PC-3 (cell line): ENCODE measurements around the gene NUAK1. TPM values are rescaled to one million over a fixed set of nuclear protein-coding genes. Genes with fewer than 3 reads are reported as not detected.
A peak's percentile ranks its signal among the peaks of the same experiment; 100 is the strongest.

Source experiments
- ATAC-seq: fragments of 200-7000 bp; cut with Tn5 transposase; 2 replicates; pipeline ENCODE4 v1.9.1; 2020; ENCODE audit warnings: mild to moderate bottlenecking, moderate library complexity
- BruUV-seq: library from RNA; stranded (reverse); fragments of 400-500 nt; replicated peaks from 2 replicates; lab custom pipeline; 2021; lab: Mats Ljungman, UMichigan
- CTCF ChIA-PET: fragments of 300-600 bp; sonication (Branson Sonifier 250); formaldehyde crosslinking; loops from one replicate; lab custom pipeline; 2022; ENCODE audit warnings: antibody characterized with exemption; lab: Charles Lee
- POLR2A ChIA-PET: fragments of 300-600 bp; sonication (Branson Sonifier 250); formaldehyde crosslinking; loops from one replicate; lab custom pipeline; 2022; ENCODE audit warnings: antibody characterized with exemption; ENCODE audit not compliant: unreplicated experiment; lab: Charles Lee
- DNase-seq: peaks from one replicate; pipeline ENCODE4 v3.0.0-alpha.2; 2015
- H2AFZ ChIP-seq: fragments of 300-600 bp; sonication (generic); 2 replicates; pipeline ENCODE4 v1.6.0; 2016; ENCODE audit warnings: antibody characterized with exemption, low read length
- H3F3A ChIP-seq: fragments of 300-600 bp; sonication (generic); one replicate; pipeline ENCODE4 v1.6.0; 2017; ENCODE audit warnings: antibody characterized with exemption, low read length, control low read depth, mild to moderate bottlenecking; ENCODE audit not compliant: unreplicated experiment
- H3K27ac ChIP-seq: fragments of 300-600 bp; sonication (generic); 2 replicates; pipeline ENCODE4 v1.5.1; 2016; ENCODE audit warnings: mild to moderate bottlenecking, low read length
- H3K27me3 ChIP-seq: fragments of 300-600 bp; sonication (generic); 2 replicates; pipeline ENCODE4 v1.6.1; 2016; ENCODE audit warnings: low read length, mixed read lengths
- H3K36me3 ChIP-seq: fragments of 300-600 bp; sonication (generic); 2 replicates; pipeline ENCODE4 v1.6.1; 2016; ENCODE audit warnings: low read depth, mixed run types, low read length, mixed read lengths
- H3K4me1 ChIP-seq: fragments of 300-600 bp; sonication (generic); 2 replicates; pipeline ENCODE4 v1.5.1; 2016; ENCODE audit warnings: low read length; ENCODE audit not compliant: insufficient read depth
- H3K4me2 ChIP-seq: fragments of 300-600 bp; sonication (generic); 2 replicates; pipeline ENCODE4 v1.6.0; 2016; ENCODE audit warnings: low read length
- H3K4me3 ChIP-seq: fragments of 300-600 bp; sonication (generic); 2 replicates; pipeline ENCODE4 v1.5.1; 2016; ENCODE audit warnings: mild to moderate bottlenecking, low read length, mixed read lengths
- H3K79me2 ChIP-seq: fragments of 300-600 bp; sonication (generic); 2 replicates; pipeline ENCODE4 v1.6.1; 2017; ENCODE audit warnings: low read length, mixed read lengths
- H3K9ac ChIP-seq: fragments of 300-600 bp; sonication (generic); 2 replicates; pipeline ENCODE4 v1.6.0; 2016; ENCODE audit warnings: mild to moderate bottlenecking, low read length
- H3K9me2 ChIP-seq: fragments of 300-600 bp; sonication (generic); replicated peaks from 2 replicates; pipeline ENCODE4 v1.6.1; 2016; ENCODE audit warnings: mixed run types, low read length, mixed read lengths
- H3K9me3 ChIP-seq: fragments of 300-600 bp; sonication (generic); 2 replicates; pipeline ENCODE4 v1.6.1; 2016; ENCODE audit warnings: low read length, mixed read lengths
- H4K20me1 ChIP-seq: fragments of 300-600 bp; sonication (generic); 2 replicates; pipeline ENCODE4 v1.6.1; 2016; ENCODE audit warnings: low read length, mixed read lengths
- EZH2 ChIP-seq: fragments of 300-600 bp; sonication (generic); IDR thresholded peaks from one replicate; pipeline ENCODE4 v1.6.1; 2017; ENCODE audit warnings: antibody characterized with exemption, mild to moderate bottlenecking, low read length; ENCODE audit not compliant: unreplicated experiment
- EZH2phosphoT487 ChIP-seq: fragments of 300-600 bp; sonication (generic); IDR thresholded peaks from 2 replicates; pipeline ENCODE4 v1.6.1; 2018; ENCODE audit warnings: mild to moderate bottlenecking, antibody characterized with exemption, low read length, borderline replicate concordance
- intact Hi-C: fragments of 100-400 bp; cut with micrococcal nuclease; formaldehyde crosslinking; loops from 2 replicates; pipeline ENCODE4 v1.9.0; 2023
- total RNA-seq: library from RNA; depleted of rRNA; stranded (reverse); fragments of >200 nt; gene quantifications from 2 replicates; pipeline ENCODE4 v1.2.3, GENCODE V29; 2014
- TF ChIP-seq, protein P1 (sequence below): fragments of 300-600 bp; sonication (generic); conservative IDR thresholded peaks from 2 replicates; pipeline ENCODE4 v1.5.1; 2017; ENCODE audit warnings: antibody characterized with exemption, low read depth, mild to moderate bottlenecking, low read length

NUAK1 gene
- total RNA-seq, 1 experiment from 2014 or later = 9.8 TPM

DNA sequence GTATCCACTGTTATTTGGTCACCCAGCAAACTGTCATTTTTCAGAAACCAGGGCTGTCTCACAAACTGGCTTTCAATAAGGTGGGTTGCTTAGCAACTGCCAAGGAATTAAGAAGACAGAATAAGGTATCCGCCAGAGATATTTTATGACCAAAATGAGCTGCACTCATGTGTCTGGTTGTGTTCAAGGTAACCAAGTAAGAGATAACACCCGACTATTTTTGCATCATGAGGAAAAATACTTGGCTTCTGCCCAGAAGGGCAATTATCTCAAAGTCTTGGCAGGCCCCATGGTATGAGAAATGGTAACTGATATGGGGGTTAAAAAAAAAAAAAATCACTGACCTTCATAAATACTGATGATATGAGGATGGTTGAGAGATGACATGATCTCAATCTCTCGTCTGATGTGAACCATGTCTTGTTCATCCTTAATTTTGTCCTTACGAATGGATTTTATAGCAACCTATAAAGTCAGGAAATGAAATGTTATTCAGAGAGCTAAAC, 32.6 kb downstream of the NUAK1 start:
- TF ChIP-seq EZH2phosphoT487 = no peak
- TF ChIP-seq EZH2 = no peak
- Histone ChIP-seq H3K9me2 (no peaks in the 10 kb centered on the region), H3K79me2 (peaks cover 9% of the 10 kb centered on the region; the same call in 1 of the 2 replicates), H2AFZ (no peak overlapping the region), H3K4me1 (peaks cover 33% of the 10 kb centered on the region), H3K4me2 (peak overlapping the region; percentile 40; the same call in 1 of the 2 replicates), H3K4me3 (no peak overlapping the region), H3K27ac (no peak overlapping the region), H3K27me3 (no peaks in the 10 kb centered on the region), H3K9ac (no peak overlapping the region), H3F3A (no peaks in the 10 kb centered on the region), H4K20me1 (no peaks in the 10 kb centered on the region), H3K9me3 (no peaks in the 10 kb centered on the region), H3K36me3 (no peaks in the 10 kb centered on the region)
- POLR2A ChIA-PET = interaction anchor here (0.5 kb wide), 1 partner anchor 15 kb away, joined by 3 read pairs; no protein-coding TSS in a partner anchor
- CTCF ChIA-PET = no interaction called here
- ATAC-seq = no peak
- no peak for DNase-seq
- intact Hi-C loops = no loop called here
- BruUV-seq = no TSS peak

DNA sequence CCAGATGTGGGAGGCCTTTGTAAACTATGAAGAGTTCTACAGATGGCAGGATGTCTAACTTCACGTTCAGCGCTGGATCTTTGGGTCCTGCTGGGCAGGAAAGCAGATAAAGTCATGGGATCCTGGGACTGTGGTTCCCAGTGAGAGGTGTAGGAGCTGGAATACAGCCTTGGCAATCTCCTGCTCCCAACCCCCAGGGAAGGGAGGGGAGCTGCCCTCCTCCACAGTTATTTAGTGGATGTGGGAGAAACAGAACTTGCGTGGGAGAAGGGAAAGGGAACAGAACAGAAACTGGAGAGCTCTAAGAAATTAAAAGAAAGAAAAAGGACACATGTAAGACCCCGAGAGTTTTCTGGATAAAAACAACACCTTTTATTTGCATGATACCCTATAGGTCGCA, 37.0 kb downstream of the NUAK1 start:
- ATAC-seq = no peak
- intact Hi-C loops = no loop called here
- TF ChIP-seq, protein P1, sequence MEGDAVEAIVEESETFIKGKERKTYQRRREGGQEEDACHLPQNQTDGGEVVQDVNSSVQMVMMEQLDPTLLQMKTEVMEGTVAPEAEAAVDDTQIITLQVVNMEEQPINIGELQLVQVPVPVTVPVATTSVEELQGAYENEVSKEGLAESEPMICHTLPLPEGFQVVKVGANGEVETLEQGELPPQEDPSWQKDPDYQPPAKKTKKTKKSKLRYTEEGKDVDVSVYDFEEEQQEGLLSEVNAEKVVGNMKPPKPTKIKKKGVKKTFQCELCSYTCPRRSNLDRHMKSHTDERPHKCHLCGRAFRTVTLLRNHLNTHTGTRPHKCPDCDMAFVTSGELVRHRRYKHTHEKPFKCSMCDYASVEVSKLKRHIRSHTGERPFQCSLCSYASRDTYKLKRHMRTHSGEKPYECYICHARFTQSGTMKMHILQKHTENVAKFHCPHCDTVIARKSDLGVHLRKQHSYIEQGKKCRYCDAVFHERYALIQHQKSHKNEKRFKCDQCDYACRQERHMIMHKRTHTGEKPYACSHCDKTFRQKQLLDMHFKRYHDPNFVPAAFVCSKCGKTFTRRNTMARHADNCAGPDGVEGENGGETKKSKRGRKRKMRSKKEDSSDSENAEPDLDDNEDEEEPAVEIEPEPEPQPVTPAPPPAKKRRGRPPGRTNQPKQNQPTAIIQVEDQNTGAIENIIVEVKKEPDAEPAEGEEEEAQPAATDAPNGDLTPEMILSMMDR = no peak
- TF ChIP-seq EZH2 (no peak), EZH2phosphoT487 (no peak)
- Histone ChIP-seq H3K4me2 (no peak overlapping the region), H3K79me2 (0 out of 2 replicates have a peak, but pooled peaks cover 4% of the 10 kb centered on the region), H3F3A (no peaks in the 10 kb centered on the region), H3K9me3 (no peaks in the 10 kb centered on the region), H3K4me1 (peaks cover 21% of the 10 kb centered on the region), H3K27me3 (no peaks in the 10 kb centered on the region), H4K20me1 (no peaks in the 10 kb centered on the region), H2AFZ (no peak overlapping the region), H3K9ac (no peak overlapping the region), H3K9me2 (no peaks in the 10 kb centered on the region; the same call in 1 of the 2 replicates), H3K27ac (no peak overlapping the region), H3K4me3 (no peak overlapping the region), H3K36me3 (no peaks in the 10 kb centered on the region)
- ChIA-PET CTCF (no interaction called here), POLR2A (no interaction called here)
- DNase-seq = no peak
- BruUV-seq = no TSS peak

DNA sequence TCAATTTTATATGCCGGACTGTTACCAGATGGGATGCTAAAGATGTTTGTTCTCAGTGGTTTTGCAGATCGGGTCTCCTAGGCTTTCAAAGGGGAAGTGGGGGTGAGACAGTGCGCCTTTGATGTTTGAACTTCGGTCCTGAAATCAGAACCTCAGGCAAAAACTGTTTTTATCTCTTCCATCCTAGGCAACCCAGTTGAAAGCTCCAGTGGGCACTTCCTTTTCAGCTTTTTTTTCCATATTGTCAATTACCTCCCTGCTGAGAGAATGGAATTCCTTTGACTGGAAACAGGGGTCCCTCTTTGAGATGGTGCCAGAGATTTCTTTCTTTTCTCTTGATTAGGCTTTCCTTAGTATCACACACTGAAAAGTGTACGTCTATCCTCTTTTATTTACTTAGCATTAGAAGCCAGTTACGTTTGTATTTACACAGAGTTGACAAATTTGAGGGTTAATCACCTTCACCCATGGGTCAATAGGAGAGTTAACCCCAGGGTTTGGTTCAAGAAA, 40.0 kb downstream of the NUAK1 start:
- H3K27ac ChIP-seq = no peak overlapping the region

More for the DNA sequence above, 40.0 kb downstream of the NUAK1 start:
- no peaks in the 10 kb centered on the region for H3K27me3 ChIP-seq
- DNase-seq (no peak), ATAC-seq (no peak)
- ChIA-PET CTCF (interaction anchor here (0.6 kb wide), 2 partner anchors 62 to 615 kb away, joined by 3 read pairs; no protein-coding TSS in a partner anchor), POLR2A (no interaction called here)
- no peaks in the 10 kb centered on the region for H3K79me2 ChIP-seq
- no peak for TF ChIP-seq EZH2phosphoT487
- no peak for TF ChIP-seq EZH2
- TF ChIP-seq, protein P1 = no peak
- no peaks in the 10 kb centered on the region for H3K9me3 ChIP-seq
- H3K9ac ChIP-seq = no peak overlapping the region
- H3K36me3 ChIP-seq = no peaks in the 10 kb centered on the region
- intact Hi-C loops = no loop called here
- H3K4me3 ChIP-seq = no peak overlapping the region
- H3F3A ChIP-seq = no peaks in the 10 kb centered on the region
- H3K4me1 ChIP-seq = peaks cover 26% of the 10 kb centered on the region
- no TSS peak for BruUV-seq
- H2AFZ ChIP-seq = no peak overlapping the region
- no peaks in the 10 kb centered on the region; the same call in 1 of the 2 replicates for H3K9me2 ChIP-seq
- no peak overlapping the region for H3K4me2 ChIP-seq
- no peaks in the 10 kb centered on the region for H4K20me1 ChIP-seq
